Stomach (tissue), 4 donors: ENCODE data around the gene BBC3.

Source experiments
- CTCF ChIP-seq, 7 experiments: fragments of 450-650 bp in 4 of 7; fragments of 200-600 bp in 3 of 7; sonication (generic) in 3 of 7; IDR thresholded peaks; one replicate each; pipeline ENCODE4 v1.5.1; 2016 to 2019; ENCODE audit warnings: antibody characterized with exemption in 7 of 7, control low read depth in 2 of 7, mild to moderate bottlenecking in 1 of 7
- EP300 ChIP-seq: sonication (generic); formaldehyde crosslinking; IDR thresholded peaks from one replicate; pipeline ENCODE4 v1.6.1; 2017; ENCODE audit warnings: antibody characterized with exemption
- POLR2A ChIP-seq, 4 donors: fragments of 450-650 bp; IDR thresholded peaks; one replicate each; pipeline ENCODE4 v1.6.1; 2016; ENCODE audit warnings: antibody characterized with exemption in 4 of 4, control low read depth in 2 of 4, mild to moderate bottlenecking in 1 of 4, moderate library complexity in 1 of 4
- POLR2AphosphoS5 ChIP-seq, 3 donors: sonication (generic); formaldehyde crosslinking; IDR thresholded peaks; one replicate each; pipeline ENCODE4 v1.6.1; 2016; ENCODE audit warnings: antibody characterized with exemption in 3 of 3

- no peak for TF ChIP-seq POLR2A (IDR thresholded peaks at IDR 0.05)
- no peak for TF ChIP-seq CTCF (IDR thresholded peaks at IDR 0.05)
- no peak for TF ChIP-seq EP300
- TF ChIP-seq POLR2AphosphoS5 (IDR thresholded peaks at IDR 0.05), result no peak
Observed at GRCh38 chr19:47241919-47242577, 11.0 kb upstream of the BBC3 start.
